ENCODE measurements around the gene SEC14L3.

SEC14L3 gene

DNA sequence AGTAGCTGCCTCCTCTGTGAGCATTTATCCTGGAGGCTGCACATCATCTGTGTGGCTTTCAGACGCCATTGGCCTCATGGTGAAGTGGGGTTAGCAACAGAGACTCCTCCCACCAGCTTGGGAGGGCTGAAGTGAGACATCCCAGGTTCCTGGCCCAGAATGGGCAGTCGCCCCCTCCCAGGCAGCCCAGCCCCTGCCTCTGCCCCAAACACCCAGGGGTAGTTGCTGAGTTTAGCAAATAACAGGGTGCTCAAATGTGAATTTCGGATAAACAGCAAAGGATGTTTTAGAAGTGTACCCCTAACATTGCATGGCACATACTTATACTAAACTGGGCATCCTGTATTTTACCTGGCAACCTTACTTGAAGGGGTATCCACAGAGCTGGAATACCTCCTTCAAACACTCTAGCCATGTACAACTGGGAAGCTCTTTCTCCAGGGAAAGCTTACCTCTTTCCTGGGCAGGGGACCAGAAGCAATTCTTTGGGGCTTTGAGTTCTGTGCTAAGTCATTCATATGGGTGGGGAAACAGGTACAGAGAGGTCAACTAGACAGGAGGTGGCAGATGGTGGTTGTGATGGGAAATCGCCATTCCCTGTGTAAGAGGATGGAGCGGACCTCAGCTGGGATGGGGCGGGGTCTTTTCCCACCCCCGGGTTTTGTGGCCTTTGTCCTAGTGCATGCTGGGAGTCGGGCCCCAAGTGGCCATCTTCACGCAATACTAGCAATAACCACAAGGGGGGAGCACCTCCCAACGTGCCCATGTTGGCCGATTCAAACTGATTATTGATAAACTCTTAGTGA is 27.0 kb downstream of the SEC14L3 start (continued):
- TF ChIP-seq ZSCAN18 (tag by site-specific recombination; IDR thresholded peaks at IDR 0.05) = no peak
- no peak for TF ChIP-seq SCRT1 (tag by site-specific recombination; IDR thresholded peaks at IDR 0.05; ENCODE audit: borderline replicate concordance)
- 0 out of 2 replicates have a peak, but pooled peaks have one; percentile 11 for TF ChIP-seq TRIM28 (IDR thresholded peaks at IDR 0.05; ENCODE audit: borderline replicate concordance, low read length)
- no peak for TF ChIP-seq ZNF580 (tag by site-specific recombination; IDR thresholded peaks at IDR 0.05)
- TF ChIP-seq, protein P1, sequence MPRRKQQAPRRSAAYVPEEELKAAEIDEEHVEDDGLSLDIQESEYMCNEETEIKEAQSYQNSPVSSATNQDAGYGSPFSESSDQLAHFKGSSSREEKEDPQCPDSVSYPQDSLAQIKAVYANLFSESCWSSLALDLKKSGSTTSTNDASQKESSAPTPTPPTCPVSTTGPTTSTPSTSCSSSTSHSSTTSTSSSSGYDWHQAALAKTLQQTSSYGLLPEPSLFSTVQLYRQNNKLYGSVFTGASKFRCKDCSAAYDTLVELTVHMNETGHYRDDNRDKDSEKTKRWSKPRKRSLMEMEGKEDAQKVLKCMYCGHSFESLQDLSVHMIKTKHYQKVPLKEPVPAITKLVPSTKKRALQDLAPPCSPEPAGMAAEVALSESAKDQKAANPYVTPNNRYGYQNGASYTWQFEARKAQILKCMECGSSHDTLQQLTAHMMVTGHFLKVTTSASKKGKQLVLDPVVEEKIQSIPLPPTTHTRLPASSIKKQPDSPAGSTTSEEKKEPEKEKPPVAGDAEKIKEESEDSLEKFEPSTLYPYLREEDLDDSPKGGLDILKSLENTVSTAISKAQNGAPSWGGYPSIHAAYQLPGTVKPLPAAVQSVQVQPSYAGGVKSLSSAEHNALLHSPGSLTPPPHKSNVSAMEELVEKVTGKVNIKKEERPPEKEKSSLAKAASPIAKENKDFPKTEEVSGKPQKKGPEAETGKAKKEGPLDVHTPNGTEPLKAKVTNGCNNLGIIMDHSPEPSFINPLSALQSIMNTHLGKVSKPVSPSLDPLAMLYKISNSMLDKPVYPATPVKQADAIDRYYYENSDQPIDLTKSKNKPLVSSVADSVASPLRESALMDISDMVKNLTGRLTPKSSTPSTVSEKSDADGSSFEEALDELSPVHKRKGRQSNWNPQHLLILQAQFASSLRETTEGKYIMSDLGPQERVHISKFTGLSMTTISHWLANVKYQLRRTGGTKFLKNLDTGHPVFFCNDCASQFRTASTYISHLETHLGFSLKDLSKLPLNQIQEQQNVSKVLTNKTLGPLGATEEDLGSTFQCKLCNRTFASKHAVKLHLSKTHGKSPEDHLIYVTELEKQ (tag by site-specific recombination; IDR thresholded peaks at IDR 0.05; ENCODE audit: borderline replicate concordance) = no peak
- no peak for TF ChIP-seq WT1 (tag by site-specific recombination; IDR thresholded peaks at IDR 0.05)
- TF ChIP-seq, protein P2, sequence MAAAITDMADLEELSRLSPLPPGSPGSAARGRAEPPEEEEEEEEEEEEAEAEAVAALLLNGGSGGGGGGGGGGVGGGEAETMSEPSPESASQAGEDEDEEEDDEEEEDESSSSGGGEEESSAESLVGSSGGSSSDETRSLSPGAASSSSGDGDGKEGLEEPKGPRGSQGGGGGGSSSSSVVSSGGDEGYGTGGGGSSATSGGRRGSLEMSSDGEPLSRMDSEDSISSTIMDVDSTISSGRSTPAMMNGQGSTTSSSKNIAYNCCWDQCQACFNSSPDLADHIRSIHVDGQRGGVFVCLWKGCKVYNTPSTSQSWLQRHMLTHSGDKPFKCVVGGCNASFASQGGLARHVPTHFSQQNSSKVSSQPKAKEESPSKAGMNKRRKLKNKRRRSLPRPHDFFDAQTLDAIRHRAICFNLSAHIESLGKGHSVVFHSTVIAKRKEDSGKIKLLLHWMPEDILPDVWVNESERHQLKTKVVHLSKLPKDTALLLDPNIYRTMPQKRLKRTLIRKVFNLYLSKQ (tag by site-specific recombination; IDR thresholded peaks at IDR 0.05; ENCODE audit: borderline replicate concordance) = no peak
- TF ChIP-seq ZNF544 (tag by site-specific recombination; IDR thresholded peaks at IDR 0.05) = no peak
- TF ChIP-seq ZFP37 (tag by site-specific recombination; IDR thresholded peaks at IDR 0.05) = no peak
- no peak for TF ChIP-seq ZNF658 (tag by site-specific recombination; IDR thresholded peaks at IDR 0.05)
- TF ChIP-seq ZNF19 (tag by site-specific recombination; IDR thresholded peaks at IDR 0.05; ENCODE audit: low read depth) = no peak
- TF ChIP-seq ZNF768 (tag by site-specific recombination; IDR thresholded peaks at IDR 0.05) = peak; percentile 68; the same call in 1 of the 2 replicates
- no peak for TF ChIP-seq ZSCAN23 (tag by site-specific recombination; IDR thresholded peaks at IDR 0.05)
- TF ChIP-seq ZBTB21 (tag by site-specific recombination; IDR thresholded peaks at IDR 0.05) = no peak
- no peak for TF ChIP-seq ZNF791 (tag by site-specific recombination; IDR thresholded peaks at IDR 0.05)
- TF ChIP-seq ZNF433 (tag by site-specific recombination; IDR thresholded peaks at IDR 0.05; ENCODE audit: low read depth) = no peak
- TF ChIP-seq ZNF211 (tag by site-specific recombination; IDR thresholded peaks at IDR 0.05; ENCODE audit: low read depth) = no peak
- TF ChIP-seq ZNF169 (tag by site-specific recombination; IDR thresholded peaks at IDR 0.05) = no peak
- TF ChIP-seq ZNF664 (tag by site-specific recombination; IDR thresholded peaks at IDR 0.05) = no peak
- peak; percentile 39 for TF ChIP-seq ZNF335 (tag by site-specific recombination; conservative IDR thresholded peaks at IDR 0.05)
- peak; percentile 80 for TF ChIP-seq ZNF76 (tag by site-specific recombination; IDR thresholded peaks at IDR 0.05; ENCODE audit: borderline replicate concordance, low read depth)
- no peak for TF ChIP-seq FEZF1 (tag by site-specific recombination; IDR thresholded peaks at IDR 0.05)
- TF ChIP-seq ZNF510 (tag by site-specific recombination; IDR thresholded peaks at IDR 0.05; ENCODE audit: insufficient replicate concordance) = no peak
- no peak for TF ChIP-seq KLF17 (tag by site-specific recombination; IDR thresholded peaks at IDR 0.05)
- TF ChIP-seq ZNF585B (tag by site-specific recombination; IDR thresholded peaks at IDR 0.05) = no peak
- no peak for TF ChIP-seq ZNF223 (tag by site-specific recombination; IDR thresholded peaks at IDR 0.05)
- no peak for TF ChIP-seq ZNF184 (tag by site-specific recombination; IDR thresholded peaks at IDR 0.05)
- no peak for TF ChIP-seq TCF7L2 (IDR thresholded peaks at IDR 0.05; ENCODE audit: borderline replicate concordance, low read depth, low read length)
- TF ChIP-seq ZNF37A (tag by site-specific recombination; IDR thresholded peaks at IDR 0.05) = no peak
- peak; percentile 46 for TF ChIP-seq ZNF660 (tag by site-specific recombination; IDR thresholded peaks at IDR 0.05)
- TF ChIP-seq ZNF398 (tag by site-specific recombination; IDR thresholded peaks at IDR 0.05) = no peak
